ENCODE results near the gene DNMBP. TPM values are rescaled to one million over a fixed set of nuclear protein-coding genes. Genes with fewer than 3 reads are reported as not detected.
A peak's percentile ranks its signal among the peaks of the same experiment; 100 is the strongest.

The DNMBP gene
- total RNA-seq, 1 experiment from 2014 or later = 39.3 TPM

DNA sequence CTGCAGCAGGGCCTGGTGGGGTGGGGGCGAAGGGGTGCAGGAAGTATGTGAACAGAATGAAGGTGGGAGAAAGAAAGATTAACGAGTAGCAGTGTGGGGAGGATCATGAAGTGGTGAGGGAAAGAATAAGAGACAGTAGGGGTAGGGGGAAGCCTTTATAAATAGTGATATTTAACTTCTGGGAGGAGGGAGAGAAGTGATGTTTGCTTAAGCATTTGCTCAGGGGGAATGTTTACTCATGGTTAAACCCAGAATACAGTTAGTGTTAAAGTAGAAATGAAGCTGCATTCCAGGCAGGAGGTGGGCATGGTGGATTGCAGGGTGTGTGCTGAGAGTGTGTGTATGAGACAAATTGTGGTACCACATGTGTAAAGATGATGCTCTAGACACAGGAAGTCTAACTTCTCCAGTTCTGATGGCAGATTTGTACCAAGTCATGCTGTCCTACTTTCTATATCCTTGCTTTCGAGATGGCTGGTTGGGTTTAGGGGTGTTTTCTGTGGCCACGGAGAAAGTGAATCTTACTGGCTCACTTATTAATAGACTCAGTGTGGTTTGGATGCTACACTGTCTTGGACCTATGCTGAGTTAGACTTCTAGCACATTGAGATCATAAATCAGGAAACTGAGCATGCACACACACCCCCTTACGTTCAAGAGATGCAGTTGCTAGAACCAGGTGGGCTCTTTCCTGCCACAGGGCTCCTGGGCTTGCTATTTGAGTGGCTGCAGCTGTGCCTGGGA is 10.6 kb upstream of the DNMBP start:
- intact Hi-C loops (cut with micrococcal nuclease; ENCODE audit: unreplicated experiment) (no loop called here), in situ Hi-C loops (cut with HindIII; ENCODE audit: low pct_unique_long_range_greater_than_20kb, low sequenced_read_pairs) (no loop called here)
- POLR2A ChIA-PET = interaction anchor here (1.0 kb wide), 1 partner anchor 103 kb away, joined by 3 read pairs; no protein-coding TSS in a partner anchor
- H3K9me3 ChIP-seq (ENCODE audit: control insufficient read depth, insufficient read depth, low read depth, low read length) = no peaks in the 10 kb centered on the region
- H3K27ac ChIP-seq (ENCODE audit: low read length) = peak overlapping the region; percentile 49
- TF ChIP-seq CTCF (IDR thresholded peaks at IDR 0.05) (no peak), POLR2AphosphoS5 (IDR thresholded peaks at IDR 0.05; ENCODE audit: low read depth, low read length) (no peak), TCF7L2 (IDR thresholded peaks at IDR 0.05; ENCODE audit: low read depth, low read length) (no peak; the same call in 1 of the 2 replicates), REST (IDR thresholded peaks at IDR 0.05; ENCODE audit: insufficient read depth in 1 of 2, low read depth in 2 of 2, low read length in 1 of 2) (no peak), SIN3A (IDR thresholded peaks at IDR 0.05; ENCODE audit: borderline replicate concordance, insufficient read depth, low read depth, low read length) (no peak)
- H3K4me3 ChIP-seq (ENCODE audit: low read depth in 2 of 2, low read length in 2 of 2) = peak overlapping the region in 1 of 2 experiments; percentile 26; a peak in 1 of 4 replicates
- CTCF ChIA-PET = interaction anchor here (1.6 kb wide), 1 partner anchor 26 kb away, joined by 5 read pairs; no protein-coding TSS in a partner anchor
- DNase-seq (ENCODE audit: low read depth, low spot score) (no peak), ATAC-seq (peak; percentile 73)
- peaks cover 23% of the 10 kb centered on the region for H3K4me1 ChIP-seq (ENCODE audit: control insufficient read depth, insufficient read depth, low read length)
- H3K27me3 ChIP-seq (ENCODE audit: control insufficient read depth, insufficient read depth, low read length) = no peaks in the 10 kb centered on the region
- no TSS peak for BruUV-seq (replicated peaks)
- no peaks in the 10 kb centered on the region for H3K36me3 ChIP-seq (ENCODE audit: control insufficient read depth, insufficient read depth, low read length)

- BruUV-seq (replicated peaks) = no TSS peak
- intact Hi-C loops (cut with micrococcal nuclease; ENCODE audit: unreplicated experiment) = no loop called here
These were observed 10.0 kb upstream of the DNMBP start for GRCh38 chr10:100019787-100020141.

More at GRCh38 chr10:100019787-100020141, 10.0 kb upstream of the DNMBP start:
- Histone ChIP-seq H3K36me3 (ENCODE audit: control insufficient read depth, insufficient read depth, low read length) (no peaks in the 10 kb centered on the region), H3K27me3 (ENCODE audit: control insufficient read depth, insufficient read depth, low read length) (no peaks in the 10 kb centered on the region), H3K4me3 (ENCODE audit: low read depth in 2 of 2, low read length in 2 of 2) (peak overlapping the region in 1 of 2 experiments; percentile 26; a peak in 1 of 4 replicates), H3K27ac (ENCODE audit: low read length) (peak overlapping the region; percentile 49), H3K9me3 (ENCODE audit: control insufficient read depth, insufficient read depth, low read depth, low read length) (no peaks in the 10 kb centered on the region), H3K4me1 (ENCODE audit: control insufficient read depth, insufficient read depth, low read length) (peaks cover 23% of the 10 kb centered on the region)
- CTCF ChIA-PET = no interaction called here
- TF ChIP-seq TCF7L2 (IDR thresholded peaks at IDR 0.05; ENCODE audit: low read depth, low read length) (peak; percentile 60; the same call in 1 of the 2 replicates), SIN3A (IDR thresholded peaks at IDR 0.05; ENCODE audit: borderline replicate concordance, insufficient read depth, low read depth, low read length) (no peak)
- ATAC-seq (peak; percentile 83), DNase-seq (ENCODE audit: low read depth, low spot score) (no peak)
- POLR2A ChIA-PET = no interaction called here
- in situ Hi-C loops (cut with HindIII; ENCODE audit: low pct_unique_long_range_greater_than_20kb, low sequenced_read_pairs) = no loop called here

Data from Panc1 (cell line).